ENCODE results near the gene LDB2.
"Not testable (repeated sequence)": the region's sequence is repeated elsewhere in the genome, so short reads cannot be mapped to it uniquely, and the experiment has no call there.

The LDB2 gene

GRCh38 chr4:16523526-16523925, 374.9 kb downstream of the LDB2 start:
- not testable (repeated sequence) for DNase-seq

- no peak for DNase-seq
Measured at GRCh38 chr4:16521156-16521915, 377.1 kb downstream of the LDB2 start.

- DNase-seq, result no peak
Measured at GRCh38 chr4:16516796-16517439, 381.5 kb downstream of the LDB2 start.

DNA sequence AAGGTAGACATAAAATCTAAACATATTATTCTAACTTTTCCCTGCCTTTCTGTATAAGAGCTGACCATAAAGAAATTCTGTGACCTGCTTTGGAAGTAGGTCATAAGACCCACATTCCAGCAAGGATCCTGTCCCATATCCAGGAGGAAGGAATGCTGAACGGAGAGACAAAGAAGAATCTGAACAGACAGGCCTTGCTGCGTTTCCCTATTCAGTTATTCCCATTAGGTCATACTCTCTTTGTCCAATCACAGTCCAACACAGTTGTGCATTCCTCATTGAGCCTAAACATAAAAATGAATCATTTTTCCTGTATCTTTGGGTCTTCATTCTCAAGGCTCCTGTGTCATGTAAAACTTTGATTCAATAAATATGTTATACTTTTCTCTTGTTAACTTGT, 384.6 kb downstream of the LDB2 start:
- DNase-seq, result no peak

DNA sequence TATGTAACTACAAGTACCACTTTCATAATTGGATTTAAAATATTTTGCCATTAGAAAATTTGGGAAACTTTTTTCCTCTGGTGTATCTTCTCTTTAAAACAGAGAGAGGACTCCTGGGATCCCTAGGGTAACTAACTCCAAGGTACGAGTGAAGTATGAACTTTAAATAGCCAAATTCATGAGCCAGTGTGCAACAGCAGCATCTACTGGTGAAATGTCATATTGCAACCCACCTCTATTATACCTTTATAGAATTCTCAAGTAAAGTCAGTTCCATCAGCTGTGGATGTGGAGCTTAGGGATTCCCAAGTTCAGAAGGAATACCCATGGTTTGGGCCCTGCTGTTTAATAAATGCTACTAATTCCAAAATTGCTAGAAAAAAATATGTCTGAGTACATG, 389.5 kb downstream of the LDB2 start:
- no peak for DNase-seq

DNA sequence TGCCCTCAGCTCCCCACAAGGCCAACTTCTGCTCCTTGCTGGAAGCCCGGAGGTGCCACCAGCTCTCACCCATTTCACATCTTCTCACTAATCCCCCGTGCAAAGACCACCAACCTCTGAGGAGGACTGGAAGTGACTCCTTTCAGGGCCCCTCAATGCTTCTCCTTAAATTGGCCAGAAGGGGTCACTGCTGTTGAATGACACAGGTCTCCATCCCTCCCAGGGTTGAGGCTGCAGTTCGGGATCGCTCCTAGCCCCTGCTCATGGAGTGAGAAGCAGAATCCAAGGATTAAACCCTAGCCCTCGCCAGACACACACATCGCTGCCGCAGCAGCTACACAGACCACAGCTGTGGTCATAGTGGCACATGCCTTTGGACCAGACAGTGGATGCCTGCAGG, 392.7 kb downstream of the LDB2 start:
- no peak for DNase-seq

DNA sequence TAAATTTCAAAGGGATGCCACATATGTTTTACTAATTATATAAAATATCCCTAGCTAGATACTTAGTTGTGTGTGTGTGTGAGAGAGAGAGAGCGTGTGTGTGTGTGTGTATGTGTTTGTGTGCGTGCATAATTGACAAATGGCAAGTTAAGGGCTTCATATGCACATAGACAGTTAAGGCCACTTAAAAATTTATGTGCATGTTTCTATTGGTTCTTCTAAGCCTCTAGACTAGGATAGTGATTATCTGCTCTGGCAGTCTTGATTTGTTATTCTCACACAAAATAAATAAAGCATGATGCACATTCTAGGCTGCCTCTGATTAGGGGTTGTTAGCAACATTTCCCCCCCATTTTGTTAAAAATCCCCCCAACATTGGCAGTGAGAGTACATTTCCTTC, 393.2 kb downstream of the LDB2 start:
- DNase-seq, result no peak

GRCh38 chr4:16503421-16504100, 394.9 kb downstream of the LDB2 start:
- DNase-seq, result no peak

- no peak for DNase-seq
Measured at GRCh38 chr4:16498978-16499377, 399.5 kb downstream of the LDB2 start.

DNA sequence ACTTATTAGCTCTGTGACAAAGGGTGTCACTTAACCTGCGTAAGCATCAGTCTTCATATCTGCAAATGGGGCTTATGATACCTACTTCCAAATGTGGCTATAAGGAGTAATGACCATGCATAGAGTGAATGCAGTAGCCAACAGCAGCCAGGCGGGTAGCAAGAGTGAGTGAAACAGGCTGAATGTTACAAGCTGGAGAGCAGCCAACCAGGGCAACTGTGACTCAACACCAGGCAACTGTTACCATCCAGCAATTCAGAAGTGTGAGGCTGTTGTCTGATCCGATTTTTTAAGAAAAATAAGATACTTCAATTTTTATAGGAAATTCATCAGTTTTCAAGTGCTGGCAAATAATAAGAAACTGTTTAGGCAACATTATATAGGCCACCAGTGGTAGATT, 401.9 kb downstream of the LDB2 start:
- no peak for DNase-seq

DNA sequence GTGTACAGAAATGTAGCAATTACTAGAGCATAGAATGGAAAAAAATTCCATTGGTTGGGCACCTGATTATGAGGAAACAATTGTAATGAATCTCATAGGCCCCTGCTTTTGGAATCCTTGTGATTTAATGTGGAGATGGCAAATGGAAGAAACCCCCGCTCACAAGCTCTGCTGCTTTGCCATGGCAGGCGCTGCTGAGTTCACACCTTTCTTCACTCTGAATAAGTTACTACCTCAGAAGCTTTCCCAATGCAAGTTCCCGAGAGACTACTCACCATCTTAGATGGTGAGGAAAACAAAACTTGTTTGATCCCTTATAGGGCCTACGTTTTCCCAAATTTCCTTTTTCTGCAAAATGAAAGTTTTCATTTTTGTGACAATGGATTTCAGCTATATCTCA, 405.6 kb downstream of the LDB2 start:
- no peak for DNase-seq

- DNase-seq, result no peak
Measured at GRCh38 chr4:16489226-16489625, 409.2 kb downstream of the LDB2 start.

DNA sequence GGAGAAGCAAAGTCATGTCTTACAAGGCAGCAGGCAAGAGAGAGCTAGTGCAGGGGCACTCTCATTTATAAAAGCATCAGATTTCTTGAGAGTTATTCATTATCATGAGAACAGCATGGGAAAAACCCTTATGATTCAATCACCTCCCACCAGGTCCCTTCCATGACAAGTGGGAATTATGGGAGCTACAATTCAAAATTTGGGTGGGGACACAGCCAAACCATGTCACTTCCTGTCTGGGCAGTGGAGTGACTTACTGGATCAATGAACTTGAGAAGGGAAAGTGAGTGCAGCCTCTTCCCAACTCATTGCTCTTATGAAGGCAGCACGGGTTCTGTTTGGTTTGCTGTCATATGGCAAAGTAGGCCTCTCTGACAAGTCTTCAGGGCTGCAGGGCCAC, 410.4 kb downstream of the LDB2 start:
- DNase-seq, result no peak

DNA sequence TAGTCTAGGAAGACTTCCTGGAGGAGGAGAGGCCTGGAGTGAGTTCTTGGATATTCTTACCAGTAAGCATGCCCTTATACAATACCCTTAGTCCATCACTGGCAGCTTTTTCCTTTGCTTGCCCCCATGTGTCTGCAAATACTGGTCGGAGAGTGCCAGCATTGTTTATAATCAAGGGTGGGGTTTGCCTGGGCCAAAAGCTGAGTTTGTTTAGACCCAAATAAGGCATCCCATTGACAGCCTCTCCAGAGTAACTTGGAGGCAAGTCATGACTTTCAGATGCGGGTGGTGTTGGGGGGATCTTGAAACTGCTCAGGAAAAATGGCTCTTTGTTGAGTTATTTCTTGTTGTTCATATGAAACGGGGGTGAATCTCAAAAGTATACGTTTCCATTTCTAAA, 413.7 kb downstream of the LDB2 start:
- DNase-seq, result no peak

- no peak for DNase-seq
Measured at GRCh38 chr4:16483540-16483939, 414.9 kb downstream of the LDB2 start.

- DNase-seq, result no peak
Measured at GRCh38 chr4:16480011-16480410, 418.4 kb downstream of the LDB2 start.

DNA sequence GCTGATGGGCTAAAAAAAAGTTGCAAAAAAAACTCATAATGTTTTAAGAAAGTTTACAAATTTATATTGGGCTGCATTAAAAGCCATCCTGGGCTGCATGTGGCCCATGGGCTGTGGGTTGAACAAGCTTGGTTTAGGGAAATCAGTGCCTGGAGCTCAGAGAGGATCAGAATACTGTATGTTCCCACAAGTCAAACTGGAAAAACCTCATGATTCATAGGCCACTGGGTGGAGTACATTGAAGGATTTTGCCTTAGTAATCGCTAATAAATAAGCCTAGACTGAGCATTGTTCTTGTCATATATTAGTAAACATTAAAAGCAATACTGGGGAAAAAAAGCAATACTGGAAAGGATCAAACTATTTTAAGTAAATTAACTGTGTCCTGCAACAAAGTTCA, 425.9 kb downstream of the LDB2 start:
- no peak for DNase-seq

- DNase-seq, result no peak
Measured at GRCh38 chr4:16467061-16467460, 431.4 kb downstream of the LDB2 start.

DNA sequence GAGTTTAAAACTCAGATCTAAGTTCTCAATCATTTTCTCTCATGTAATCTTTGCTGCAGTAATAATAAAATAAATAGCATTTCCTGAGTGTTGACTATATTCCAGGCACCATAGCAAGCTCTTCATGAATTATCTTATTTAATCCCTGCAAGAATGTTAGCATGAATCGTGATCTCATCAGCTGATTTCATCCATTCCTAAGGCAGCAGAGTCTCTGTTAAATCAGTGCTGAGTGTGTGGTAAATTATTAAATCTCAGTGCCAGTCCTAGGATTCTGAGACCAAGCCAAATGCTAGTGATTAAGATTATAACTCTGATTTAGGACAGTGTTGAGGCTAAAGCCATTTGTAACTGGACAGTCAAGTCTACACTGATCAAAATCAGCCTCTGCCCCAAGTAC, 431.9 kb downstream of the LDB2 start:
- DNase-seq, result no peak

DNA sequence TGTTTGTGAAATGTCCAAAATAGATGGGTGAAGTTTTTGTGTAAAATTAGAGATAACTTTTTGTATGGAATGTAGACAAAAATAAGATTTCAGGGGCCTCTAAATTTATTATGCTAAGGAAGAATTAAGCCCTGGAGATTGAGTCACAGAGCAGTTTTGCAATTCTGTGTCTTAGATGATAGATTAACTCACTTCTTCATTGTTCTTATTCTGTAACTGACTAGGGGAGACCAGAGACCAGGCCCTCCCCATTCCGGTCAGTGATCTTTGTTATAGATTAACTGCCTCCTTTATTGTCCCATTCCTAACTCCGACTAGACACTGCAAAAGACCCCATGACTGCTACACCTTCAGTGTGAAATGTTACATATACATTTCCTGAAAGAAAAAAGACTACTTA, 433.8 kb downstream of the LDB2 start:
- DNase-seq, result no peak

- DNase-seq, result no peak
Measured at GRCh38 chr4:16462656-16463055, 435.8 kb downstream of the LDB2 start.

DNA sequence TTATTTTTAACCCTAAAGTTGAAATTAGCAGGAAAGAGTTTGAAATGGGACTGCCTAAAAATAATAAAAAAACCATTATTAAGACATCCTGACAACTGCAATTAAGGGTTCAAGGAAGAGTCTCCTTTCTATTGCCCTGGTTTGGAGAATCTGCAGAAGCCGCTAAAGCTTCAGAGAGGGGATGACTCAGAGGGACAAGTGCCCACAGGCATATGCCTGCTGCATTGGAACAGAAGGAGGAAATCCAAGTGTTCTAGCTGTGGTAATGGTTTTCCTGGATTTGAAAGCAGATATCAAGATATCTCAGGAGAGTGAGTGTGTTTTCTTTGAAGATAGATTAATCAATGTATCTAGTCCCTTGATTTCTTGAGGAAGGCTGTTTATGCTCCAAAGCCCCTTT, 437.1 kb downstream of the LDB2 start:
- no peak for DNase-seq

DNA sequence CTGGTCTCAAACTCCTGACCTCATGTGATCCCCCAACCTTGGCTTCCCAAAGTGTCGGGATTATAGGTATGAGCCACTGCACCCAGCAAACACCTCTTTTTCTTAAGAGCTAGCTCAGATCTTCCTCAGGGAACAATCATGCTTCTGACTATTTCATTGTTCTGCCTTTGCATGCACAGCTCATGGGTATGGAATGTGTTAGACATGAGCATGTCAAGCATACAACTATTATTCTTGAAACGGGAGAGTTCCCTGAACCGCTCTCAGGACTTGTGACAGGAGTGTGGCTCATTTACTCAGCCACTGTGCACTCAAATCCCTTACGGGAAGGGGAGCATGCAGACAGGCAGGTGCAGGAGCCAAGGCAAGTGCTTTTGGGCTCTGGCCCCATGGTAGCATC, 440.5 kb downstream of the LDB2 start:
- no peak for DNase-seq
